Stimulated activated CD4-positive, alpha-beta T cell treated with anti-CD3 and anti-CD28 coated beads, Interleukin-15, amount 100 ng/mL, for 48 hours (primary cell): ENCODE data around the gene SRSF2.
"Not testable (repeated sequence)": the region's sequence is repeated elsewhere in the genome, so short reads cannot be mapped to it uniquely, and the experiment has no call there.

ENCODE experiments used
- DNase-seq, 2 donors: peaks; one replicate each; pipeline ENCODE4 v3.0.0-alpha.2; 2020; ENCODE audit warnings: low read depth in 2 of 2

Gene SRSF2

GRCh38 chr17:76737082-76737675 is at the start of gene SRSF2:
Gene SRSF2 (minus strand): TSS chr17:76737331. CDS start chr17:76737160, 171 bp downstream.
- peak; percentile 97 for DNase-seq

- no peak for DNase-seq
Observed at GRCh38 chr17:76784926-76785325, 47.8 kb upstream of the SRSF2 start.

GRCh38 chr17:76783146-76783545 is 46.0 kb upstream of the SRSF2 start:
- no peak for DNase-seq

GRCh38 chr17:76781056-76781982 is 44.2 kb upstream of the SRSF2 start:
- DNase-seq = no peak

GRCh38 chr17:76775021-76775600 is 38.0 kb upstream of the SRSF2 start:
- DNase-seq = no peak

GRCh38 chr17:76772842-76773525 is 35.9 kb upstream of the SRSF2 start:
- DNase-seq = peak in 1 of 2 donors; percentile 23

- no peak for DNase-seq
Observed at GRCh38 chr17:76758570-76758969, 21.4 kb upstream of the SRSF2 start.

GRCh38 chr17:76757256-76757655 is 20.1 kb upstream of the SRSF2 start:
- DNase-seq = no peak

GRCh38 chr17:76755285-76755684 is 18.2 kb upstream of the SRSF2 start:
- no peak for DNase-seq

- DNase-seq = no peak
Observed at GRCh38 chr17:76753061-76753961, 16.2 kb upstream of the SRSF2 start.

GRCh38 chr17:76752006-76752405 is 14.9 kb upstream of the SRSF2 start:
- DNase-seq = no peak

- no peak for DNase-seq
Observed at GRCh38 chr17:76751416-76751993, 14.4 kb upstream of the SRSF2 start.

- DNase-seq = no peak
Observed at GRCh38 chr17:76748657-76749056, 11.5 kb upstream of the SRSF2 start.

- DNase-seq = no peak
Observed at GRCh38 chr17:76747716-76748363, 10.7 kb upstream of the SRSF2 start.

GRCh38 chr17:76745785-76746184 is 8.7 kb upstream of the SRSF2 start:
- not testable (repeated sequence) for DNase-seq

- DNase-seq = no peak
Observed at GRCh38 chr17:76744747-76745146, 7.6 kb upstream of the SRSF2 start.

GRCh38 chr17:76742958-76743357 is 5.8 kb upstream of the SRSF2 start:
- no peak for DNase-seq

GRCh38 chr17:76740329-76741118 is 3.4 kb upstream of the SRSF2 start:
- no peak for DNase-seq

- not testable (repeated sequence) for DNase-seq
Observed at GRCh38 chr17:76739568-76740115, 2.5 kb upstream of the SRSF2 start.
